22Rv1 (cell line): ENCODE results near the gene PLAC8.

Source experiments
- H3K27ac ChIP-seq: fragments of 450-650 bp; 2 replicates; pipeline ENCODE4 v1.5.1; 2017
- CTCF ChIP-seq: fragments of 450-650 bp; IDR thresholded peaks from 2 replicates; pipeline ENCODE4 v1.5.1; 2017; ENCODE audit warnings: mild to moderate bottlenecking
- ZFX ChIP-seq: fragments of 450-650 bp; IDR thresholded peaks from 2 replicates; pipeline ENCODE4 v1.6.1; 2017; ENCODE audit warnings: antibody characterized with exemption, borderline replicate concordance

Gene PLAC8

DNA sequence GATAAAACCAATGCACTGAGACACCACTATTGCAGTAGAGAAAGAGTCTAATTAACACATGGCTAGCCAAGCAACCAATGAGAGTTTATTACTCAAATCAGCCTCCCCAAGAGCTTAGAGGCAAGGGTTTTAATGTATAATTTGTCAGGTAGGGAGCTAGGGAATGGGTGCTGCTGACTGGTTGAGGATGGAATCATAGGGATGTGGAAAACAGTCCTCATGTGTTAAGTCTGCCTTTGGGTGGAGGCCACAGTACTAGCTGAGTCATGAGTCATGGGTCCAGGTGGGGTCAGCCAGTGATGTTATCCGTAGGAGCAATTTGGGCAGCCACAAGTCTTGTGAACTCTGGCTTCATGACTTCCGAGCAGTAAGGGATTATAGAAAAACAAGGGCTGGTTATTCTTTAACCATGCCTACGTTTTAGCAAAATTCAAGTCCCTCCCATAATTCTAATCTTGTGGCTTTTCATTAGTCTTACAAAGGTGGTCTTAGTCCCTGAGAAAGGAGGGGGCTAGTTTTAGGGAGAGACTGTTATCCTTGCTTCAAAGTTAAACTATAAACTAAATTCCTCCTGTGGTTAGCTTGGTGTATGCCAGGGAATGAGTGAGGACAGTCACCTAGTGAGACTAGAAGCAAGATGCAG is 25.1 kb upstream of the PLAC8 start:
- TF ChIP-seq CTCF = no peak
- no peak for TF ChIP-seq ZFX
- no peak overlapping the region for H3K27ac ChIP-seq

GRCh38 chr4:83138946-83139345 is 24.4 kb upstream of the PLAC8 start:
- H3K27ac ChIP-seq = no peak overlapping the region
- TF ChIP-seq ZFX (no peak), CTCF (no peak)

GRCh38 chr4:83132065-83132464 is 17.5 kb upstream of the PLAC8 start:
- H3K27ac ChIP-seq = no peak overlapping the region
- no peak for TF ChIP-seq CTCF
- no peak for TF ChIP-seq ZFX

- TF ChIP-seq CTCF (no peak), ZFX (no peak)
- no peak overlapping the region for H3K27ac ChIP-seq
Observed at GRCh38 chr4:83129264-83129663, 14.7 kb upstream of the PLAC8 start.

GRCh38 chr4:83128240-83128929 is 13.9 kb upstream of the PLAC8 start:
- TF ChIP-seq ZFX (no peak), CTCF (no peak)
- no peak overlapping the region for H3K27ac ChIP-seq

- H3K27ac ChIP-seq = no peak overlapping the region
Observed at GRCh38 chr4:83125738-83126141, 11.2 kb upstream of the PLAC8 start.

More at GRCh38 chr4:83125738-83126141, 11.2 kb upstream of the PLAC8 start:
- TF ChIP-seq ZFX (no peak), CTCF (no peak)
